Nephron progenitor cell (in vitro differentiated cells): ENCODE data around the gene ZNF177.
A peak's percentile ranks its signal among the peaks of the same experiment; 100 is the strongest.

Source experiments
- DNase-seq: peaks from one replicate; pipeline ENCODE4 v3.0.0; 2021
- H3K27ac Mint-ChIP-seq: 2 replicates; pipeline ENCODE4 v1.8.0; 2021; ENCODE audit warnings: mild to moderate bottlenecking, moderate library complexity, mixed read lengths
- H3K27me3 Mint-ChIP-seq: 2 replicates; pipeline ENCODE4 v1.8.0; 2021; ENCODE audit warnings: mild to moderate bottlenecking, low read depth, mixed read lengths; ENCODE audit not compliant: poor library complexity
- H3K36me3 Mint-ChIP-seq: 2 replicates; pipeline ENCODE4 v1.8.0; 2021; ENCODE audit warnings: low read depth, mixed read lengths
- H3K4me1 Mint-ChIP-seq: 2 replicates; pipeline ENCODE4 v1.8.0; 2021; ENCODE audit warnings: mixed read lengths
- H3K4me3 Mint-ChIP-seq: 2 replicates; pipeline ENCODE4 v1.8.0; 2021; ENCODE audit warnings: mild to moderate bottlenecking, moderate library complexity, mixed read lengths
- H3K9me3 Mint-ChIP-seq: 2 replicates; pipeline ENCODE4 v1.8.0; 2021; ENCODE audit warnings: mild to moderate bottlenecking, moderate library complexity, mixed read lengths
- TF ChIP-seq, protein P1 (sequence below): fragments of 200-600 bp; sonication (generic); IDR thresholded peaks from 2 replicates; pipeline ENCODE4 v1.5.0; 2021; ENCODE audit warnings: antibody characterized with exemption

Gene ZNF177

DNA sequence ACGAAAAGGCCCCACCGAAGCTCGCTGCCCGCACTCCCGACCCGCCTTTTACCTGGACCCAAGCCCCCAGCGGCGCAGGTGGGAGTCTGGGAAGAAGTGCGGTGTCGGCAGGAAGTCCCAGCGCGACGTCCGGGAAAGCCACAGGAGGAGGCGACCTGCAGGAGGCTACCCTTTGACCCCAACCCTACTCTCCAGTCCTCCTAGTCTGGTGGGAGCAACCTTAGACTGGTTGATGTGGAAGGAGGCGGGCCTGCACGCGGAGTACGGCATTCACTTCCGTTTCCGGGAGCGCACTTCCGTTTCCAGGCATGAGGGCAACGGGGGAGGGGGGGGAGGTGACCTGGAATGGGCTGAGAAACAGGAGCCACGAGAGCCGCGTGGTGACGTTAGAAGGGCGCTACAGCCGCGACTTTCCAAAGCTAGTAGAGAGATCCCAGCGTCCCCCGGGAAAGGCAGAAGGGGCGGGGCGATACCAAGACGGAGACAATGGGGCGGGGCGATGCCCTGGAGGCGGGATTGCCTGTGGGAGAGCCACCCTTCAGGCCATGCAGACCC, 44.1 kb downstream of the ZNF177 start:
- Mint-ChIP-seq H3K9me3 (peaks cover 87% of the 10 kb centered on the region), H3K36me3 (peaks cover 18% of the 10 kb centered on the region), H3K27me3 (no peaks in the 10 kb centered on the region), H3K4me1 (no peaks in the 10 kb centered on the region), H3K4me3 (no peak overlapping the region), H3K27ac (no peak overlapping the region)
- DNase-seq, result no peak
- TF ChIP-seq, protein P1, sequence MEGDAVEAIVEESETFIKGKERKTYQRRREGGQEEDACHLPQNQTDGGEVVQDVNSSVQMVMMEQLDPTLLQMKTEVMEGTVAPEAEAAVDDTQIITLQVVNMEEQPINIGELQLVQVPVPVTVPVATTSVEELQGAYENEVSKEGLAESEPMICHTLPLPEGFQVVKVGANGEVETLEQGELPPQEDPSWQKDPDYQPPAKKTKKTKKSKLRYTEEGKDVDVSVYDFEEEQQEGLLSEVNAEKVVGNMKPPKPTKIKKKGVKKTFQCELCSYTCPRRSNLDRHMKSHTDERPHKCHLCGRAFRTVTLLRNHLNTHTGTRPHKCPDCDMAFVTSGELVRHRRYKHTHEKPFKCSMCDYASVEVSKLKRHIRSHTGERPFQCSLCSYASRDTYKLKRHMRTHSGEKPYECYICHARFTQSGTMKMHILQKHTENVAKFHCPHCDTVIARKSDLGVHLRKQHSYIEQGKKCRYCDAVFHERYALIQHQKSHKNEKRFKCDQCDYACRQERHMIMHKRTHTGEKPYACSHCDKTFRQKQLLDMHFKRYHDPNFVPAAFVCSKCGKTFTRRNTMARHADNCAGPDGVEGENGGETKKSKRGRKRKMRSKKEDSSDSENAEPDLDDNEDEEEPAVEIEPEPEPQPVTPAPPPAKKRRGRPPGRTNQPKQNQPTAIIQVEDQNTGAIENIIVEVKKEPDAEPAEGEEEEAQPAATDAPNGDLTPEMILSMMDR, result no peak

DNA sequence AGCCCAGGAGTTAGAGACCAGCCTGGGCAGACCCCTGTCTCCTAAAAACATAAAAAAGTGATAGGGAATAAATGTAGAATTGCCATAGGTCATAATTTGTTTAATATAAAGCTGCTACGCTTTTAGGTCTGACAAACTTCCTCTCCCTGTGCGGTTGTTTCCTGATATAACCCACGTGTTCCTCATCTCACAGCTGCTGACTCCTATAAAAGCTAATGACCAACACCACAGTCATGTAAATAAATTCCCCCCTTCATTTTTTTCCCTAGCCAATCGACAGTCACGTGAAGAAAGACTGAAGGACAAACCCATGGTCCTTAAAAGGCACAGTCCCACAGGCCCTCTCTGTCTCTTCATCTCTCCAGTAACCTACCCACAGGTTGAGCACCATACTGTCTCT, 45.0 kb downstream of the ZNF177 start:
- Mint-ChIP-seq H3K27me3 (no peaks in the 10 kb centered on the region), H3K27ac (no peak overlapping the region), H3K4me1 (no peaks in the 10 kb centered on the region), H3K9me3 (peaks cover 93% of the 10 kb centered on the region), H3K4me3 (no peak overlapping the region), H3K36me3 (peaks cover 28% of the 10 kb centered on the region)
- DNase-seq, result no peak
- TF ChIP-seq, protein P1, result no peak

DNA sequence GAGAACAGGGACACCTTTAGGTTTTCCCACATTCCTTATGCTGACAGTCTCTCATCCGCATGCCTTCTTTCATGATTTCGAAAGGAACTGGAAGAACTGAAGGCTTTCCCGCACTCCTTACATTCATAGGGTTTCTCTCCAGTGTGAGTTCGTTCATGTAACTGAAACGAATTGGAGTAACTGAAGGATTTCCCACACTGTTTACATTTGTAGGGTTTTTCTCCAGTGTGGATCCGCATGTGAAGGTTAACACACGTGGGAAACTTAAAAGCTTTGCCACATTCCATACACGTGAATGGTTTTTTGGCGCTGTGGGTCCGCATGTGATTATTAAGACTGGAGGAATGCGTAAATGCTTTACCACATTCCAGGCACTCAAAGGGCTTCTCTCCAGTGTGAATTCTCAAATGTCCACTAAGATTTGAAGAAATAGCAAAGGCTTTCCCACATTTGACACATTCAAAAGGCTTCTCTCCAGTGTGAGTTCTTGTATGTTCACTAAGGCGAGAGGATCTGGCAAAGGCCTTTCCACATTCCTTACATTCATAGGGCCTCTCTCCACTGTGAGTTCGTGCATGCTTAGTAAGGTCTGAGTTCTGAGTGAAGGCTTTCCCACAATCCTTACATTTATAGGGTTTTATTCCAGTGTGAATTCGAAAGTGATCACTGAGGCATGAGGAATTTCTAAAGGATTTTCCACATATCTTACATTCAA, 50.6 kb downstream of the ZNF177 start:
- Mint-ChIP-seq H3K27ac (no peak overlapping the region), H3K4me3 (no peak overlapping the region), H3K36me3 (peaks cover 83% of the 10 kb centered on the region), H3K27me3 (peaks cover 3% of the 10 kb centered on the region), H3K4me1 (no peaks in the 10 kb centered on the region), H3K9me3 (peaks cover 98% of the 10 kb centered on the region)
- TF ChIP-seq, protein P1, result no peak
- DNase-seq, result no peak

DNA sequence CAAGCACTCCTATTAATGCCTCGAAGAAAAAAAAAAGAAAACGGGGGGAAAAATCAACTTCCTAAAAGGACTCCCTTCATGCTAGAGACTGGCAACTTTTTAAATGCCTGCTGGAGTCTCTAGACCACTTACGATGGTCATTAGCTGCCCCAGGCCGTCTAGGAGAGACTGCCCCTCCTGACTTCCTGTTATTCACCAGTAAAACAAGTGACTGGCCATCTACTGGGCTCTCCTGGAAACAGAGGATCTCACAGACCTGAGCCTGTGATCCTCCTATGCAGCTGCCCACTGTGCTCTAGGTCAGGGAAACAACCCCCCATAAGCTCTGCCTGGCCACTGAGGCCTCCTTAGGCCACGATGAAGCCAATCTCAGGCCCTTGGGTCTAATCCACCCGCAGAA, 65.1 kb downstream of the ZNF177 start:
- Mint-ChIP-seq H3K36me3 (peaks cover 100% of the 10 kb centered on the region), H3K4me1 (peaks cover 4% of the 10 kb centered on the region), H3K27me3 (no peaks in the 10 kb centered on the region), H3K9me3 (peaks cover 35% of the 10 kb centered on the region), H3K4me3 (no peak overlapping the region), H3K27ac (no peak overlapping the region)
- no peak for DNase-seq
- TF ChIP-seq, protein P1, result no peak

DNA sequence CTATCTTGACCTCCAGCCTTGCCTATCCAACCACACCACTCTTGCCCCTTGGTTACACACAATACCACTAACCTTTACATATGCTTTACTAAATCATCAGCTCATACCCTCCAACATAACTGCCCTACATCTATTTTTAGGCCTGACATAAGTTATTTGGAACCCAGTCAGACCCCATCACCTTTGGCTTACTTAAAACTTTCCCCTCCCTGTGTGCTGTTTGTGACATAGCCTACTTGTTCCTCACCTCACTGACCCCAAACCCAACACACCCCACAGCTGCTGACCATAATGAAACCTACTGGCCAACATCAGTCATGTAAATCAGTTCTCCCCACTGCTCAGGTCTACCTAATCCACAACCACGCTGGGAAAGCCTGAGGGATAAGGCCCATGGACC, 67.6 kb downstream of the ZNF177 start:
- H3K9me3 Mint-ChIP-seq, result peaks cover 30% of the 10 kb centered on the region
- peaks cover 91% of the 10 kb centered on the region for H3K36me3 Mint-ChIP-seq
- H3K27ac Mint-ChIP-seq, result no peak overlapping the region
- TF ChIP-seq, protein P1, result no peak
- H3K27me3 Mint-ChIP-seq, result peaks cover 5% of the 10 kb centered on the region
- peaks cover 16% of the 10 kb centered on the region for H3K4me1 Mint-ChIP-seq
- H3K4me3 Mint-ChIP-seq, result no peak overlapping the region
- no peak for DNase-seq

DNA sequence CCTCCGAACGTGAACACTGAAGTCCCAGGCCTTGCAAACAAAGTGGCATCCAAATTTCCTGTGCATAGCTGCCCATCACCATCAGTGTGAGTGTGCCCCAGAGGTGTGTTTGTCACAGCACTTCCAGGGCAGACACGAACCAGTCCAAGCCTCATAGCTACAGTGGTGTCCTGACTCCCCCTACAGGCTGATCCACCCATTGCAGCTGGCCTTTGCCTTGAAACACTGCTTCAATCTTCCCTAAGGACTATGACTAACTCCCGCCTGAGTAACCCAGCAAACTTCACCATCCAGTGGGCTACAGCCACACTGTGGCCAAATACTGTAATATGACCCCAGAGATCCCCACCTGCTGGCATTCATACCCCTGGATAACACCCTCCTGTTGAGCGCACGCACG, 68.7 kb downstream of the ZNF177 start:
- H3K4me1 Mint-ChIP-seq, result peaks cover 26% of the 10 kb centered on the region
- peak; percentile 36 for DNase-seq
- TF ChIP-seq, protein P1, result peak; percentile 39
- H3K27me3 Mint-ChIP-seq, result peaks cover 5% of the 10 kb centered on the region
- H3K36me3 Mint-ChIP-seq, result peaks cover 89% of the 10 kb centered on the region
- no peak overlapping the region for H3K4me3 Mint-ChIP-seq
- no peak overlapping the region for H3K27ac Mint-ChIP-seq
- H3K9me3 Mint-ChIP-seq, result peaks cover 40% of the 10 kb centered on the region
